ENCODE data around the gene XPNPEP1.

XPNPEP1 gene

GRCh38 chr10:109861081-109861480, 62.2 kb downstream of the XPNPEP1 start:
- DNase-seq (ENCODE audit: insufficient read length, low spot score) (no peak), FAIRE-seq (no peak)

GRCh38 chr10:109859221-109859620, 64.1 kb downstream of the XPNPEP1 start:
- DNase-seq (ENCODE audit: insufficient read length, low spot score) = no peak
- no peak for TF ChIP-seq TAF1 (IDR thresholded peaks at IDR 0.05; ENCODE audit: low read depth, low read length)
- no peak for TF ChIP-seq PAX5 (IDR thresholded peaks at IDR 0.05; ENCODE audit: insufficient read depth, low read length, severe bottlenecking)
- no peak for TF ChIP-seq SPI1 (IDR thresholded peaks at IDR 0.05; ENCODE audit: low read depth, low read length)
- TF ChIP-seq POU2F2 (IDR thresholded peaks at IDR 0.05; ENCODE audit: low read depth, low read length) = no peak
- TF ChIP-seq POLR2AphosphoS5 (IDR thresholded peaks at IDR 0.05; ENCODE audit: low read depth, low read length) = no peak
- no peak for TF ChIP-seq POLR2A (IDR thresholded peaks at IDR 0.05; ENCODE audit: low read depth, low read length)
- FAIRE-seq = no peak

More at GRCh38 chr10:109861081-109861480, 62.2 kb downstream of the XPNPEP1 start:
- TF ChIP-seq TAF1 (IDR thresholded peaks at IDR 0.05; ENCODE audit: low read depth, low read length) (no peak), SPI1 (IDR thresholded peaks at IDR 0.05; ENCODE audit: low read depth, low read length) (no peak), POLR2A (IDR thresholded peaks at IDR 0.05; ENCODE audit: low read depth, low read length) (no peak), PAX5 (IDR thresholded peaks at IDR 0.05; ENCODE audit: insufficient read depth, low read length, severe bottlenecking) (no peak), POLR2AphosphoS5 (IDR thresholded peaks at IDR 0.05; ENCODE audit: low read depth, low read length) (no peak), POU2F2 (IDR thresholded peaks at IDR 0.05; ENCODE audit: low read depth, low read length) (no peak)

- FAIRE-seq (no peak), DNase-seq (ENCODE audit: insufficient read length, low spot score) (no peak)
- TF ChIP-seq TAF1 (IDR thresholded peaks at IDR 0.05; ENCODE audit: low read depth, low read length) (no peak), POLR2AphosphoS5 (IDR thresholded peaks at IDR 0.05; ENCODE audit: low read depth, low read length) (no peak), PAX5 (IDR thresholded peaks at IDR 0.05; ENCODE audit: insufficient read depth, low read length, severe bottlenecking) (no peak), POU2F2 (IDR thresholded peaks at IDR 0.05; ENCODE audit: low read depth, low read length) (no peak), POLR2A (IDR thresholded peaks at IDR 0.05; ENCODE audit: low read depth, low read length) (no peak), SPI1 (IDR thresholded peaks at IDR 0.05; ENCODE audit: low read depth, low read length) (no peak)
These were observed 67.6 kb downstream of the XPNPEP1 start for GRCh38 chr10:109855746-109856145.

DNA sequence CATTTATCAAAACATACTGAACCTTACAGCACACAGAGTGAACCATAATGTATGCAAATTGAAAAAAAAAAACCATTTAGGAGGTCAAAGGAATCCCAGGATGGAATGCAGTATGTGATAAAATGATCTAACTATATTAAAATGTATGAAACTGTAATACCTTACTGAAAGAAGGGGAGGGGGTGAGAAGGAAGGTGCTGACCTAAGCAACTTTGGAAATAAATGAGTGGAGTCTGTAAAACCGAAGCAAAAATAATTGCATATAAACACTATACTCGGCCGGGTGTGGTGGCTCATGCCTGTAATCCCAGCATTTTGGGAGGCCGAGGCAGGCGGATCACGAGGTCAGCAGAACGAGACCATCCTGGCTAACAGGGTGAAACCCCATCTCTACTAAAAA, 69.4 kb downstream of the XPNPEP1 start:
- TF ChIP-seq TAF1 (IDR thresholded peaks at IDR 0.05; ENCODE audit: low read depth, low read length) = no peak
- DNase-seq (ENCODE audit: insufficient read length, low spot score) = no peak
- FAIRE-seq = no peak

GRCh38 chr10:109852475-109853037, 70.8 kb downstream of the XPNPEP1 start:
- TF ChIP-seq SPI1 (IDR thresholded peaks at IDR 0.05; ENCODE audit: low read depth, low read length) = no peak
- no peak for TF ChIP-seq POU2F2 (IDR thresholded peaks at IDR 0.05; ENCODE audit: low read depth, low read length)
- TF ChIP-seq PAX5 (IDR thresholded peaks at IDR 0.05; ENCODE audit: insufficient read depth, low read length, severe bottlenecking) = no peak
- TF ChIP-seq POLR2AphosphoS5 (IDR thresholded peaks at IDR 0.05; ENCODE audit: low read depth, low read length) = no peak
- no peak for TF ChIP-seq TAF1 (IDR thresholded peaks at IDR 0.05; ENCODE audit: low read depth, low read length)
- TF ChIP-seq POLR2A (IDR thresholded peaks at IDR 0.05; ENCODE audit: low read depth, low read length) = no peak
- peak; percentile 53 for DNase-seq (ENCODE audit: insufficient read length, low spot score)
- peak; percentile 98 for FAIRE-seq

DNA sequence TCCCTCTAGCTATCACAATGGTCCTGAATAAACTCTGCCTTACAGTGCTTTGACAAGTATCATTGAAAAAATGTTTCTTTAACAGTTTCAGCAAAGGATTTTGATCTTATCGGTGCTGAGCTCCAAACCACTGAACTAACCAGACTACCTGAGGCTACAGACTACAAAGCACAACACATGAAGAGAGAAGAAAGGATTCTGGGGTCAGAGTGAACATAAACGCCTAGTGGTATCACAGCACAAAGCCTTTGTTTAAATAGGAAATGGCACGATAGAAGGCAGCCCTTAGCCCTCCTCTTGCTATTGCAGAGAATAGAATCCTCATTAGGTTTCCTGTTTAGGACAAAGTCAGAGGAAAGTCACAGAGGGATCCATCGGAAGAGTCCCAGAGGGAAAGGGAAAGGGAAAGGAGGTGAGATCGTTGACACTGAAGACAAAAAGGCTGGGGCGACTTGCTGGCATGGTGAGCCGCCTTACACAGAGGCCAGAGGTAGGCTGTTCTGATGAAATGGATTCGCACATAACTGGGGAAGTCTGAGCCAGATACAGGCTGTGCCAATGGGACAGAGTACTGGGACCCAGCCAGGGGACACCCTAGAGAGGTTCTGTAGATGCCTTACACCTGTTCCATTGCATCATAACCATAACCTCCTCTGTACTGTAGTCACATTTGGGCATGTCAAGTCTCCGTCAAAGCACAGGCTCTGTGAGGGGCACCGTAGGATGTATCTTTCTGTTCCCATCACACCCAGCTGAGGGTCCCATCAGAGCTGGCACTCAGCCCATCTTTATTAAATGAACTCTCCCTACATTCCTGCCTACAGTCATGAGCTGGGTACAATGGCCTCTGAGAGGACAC, 71.5 kb downstream of the XPNPEP1 start:
- FAIRE-seq (no peak), DNase-seq (ENCODE audit: insufficient read length, low spot score) (no peak)
- TF ChIP-seq POLR2AphosphoS5 (IDR thresholded peaks at IDR 0.05; ENCODE audit: low read depth, low read length) (no peak), SPI1 (IDR thresholded peaks at IDR 0.05; ENCODE audit: low read depth, low read length) (no peak), POU2F2 (IDR thresholded peaks at IDR 0.05; ENCODE audit: low read depth, low read length) (no peak), POLR2A (IDR thresholded peaks at IDR 0.05; ENCODE audit: low read depth, low read length) (no peak), PAX5 (IDR thresholded peaks at IDR 0.05; ENCODE audit: insufficient read depth, low read length, severe bottlenecking) (no peak), TAF1 (IDR thresholded peaks at IDR 0.05; ENCODE audit: low read depth, low read length) (no peak)

- DNase-seq (ENCODE audit: insufficient read length, low spot score) = no peak
- no peak for FAIRE-seq
- TF ChIP-seq PAX5 (IDR thresholded peaks at IDR 0.05; ENCODE audit: insufficient read depth, low read length, severe bottlenecking) (no peak), TAF1 (IDR thresholded peaks at IDR 0.05; ENCODE audit: low read depth, low read length) (no peak), POU2F2 (IDR thresholded peaks at IDR 0.05; ENCODE audit: low read depth, low read length) (no peak), SPI1 (IDR thresholded peaks at IDR 0.05; ENCODE audit: low read depth, low read length) (no peak), POLR2AphosphoS5 (IDR thresholded peaks at IDR 0.05; ENCODE audit: low read depth, low read length) (no peak), POLR2A (IDR thresholded peaks at IDR 0.05; ENCODE audit: low read depth, low read length) (no peak)
These were observed 76.5 kb downstream of the XPNPEP1 start for GRCh38 chr10:109846832-109847231.

DNA sequence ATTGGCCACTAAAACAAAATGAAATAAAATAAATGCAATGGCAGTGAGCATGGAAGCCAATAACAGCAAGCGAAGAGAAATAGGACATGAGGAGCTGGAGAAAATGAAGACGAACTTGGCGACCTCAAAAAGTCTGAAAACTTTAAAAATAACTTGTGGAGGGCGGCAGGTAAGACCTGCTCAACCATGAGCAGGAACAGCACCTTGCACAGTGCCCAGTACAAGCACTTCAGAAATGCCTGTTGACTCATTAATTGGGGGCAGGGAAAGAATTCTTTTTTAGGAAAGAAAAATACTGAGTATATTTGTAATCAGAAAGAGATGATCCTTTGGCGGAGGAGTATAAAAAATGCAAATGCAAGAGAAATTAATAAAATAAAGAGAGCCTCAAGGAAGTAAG, 78.0 kb downstream of the XPNPEP1 start:
- FAIRE-seq = no peak
- no peak for DNase-seq (ENCODE audit: insufficient read length, low spot score)

GRCh38 chr10:109838592-109839244, 84.6 kb downstream of the XPNPEP1 start:
- TF ChIP-seq SPI1 (IDR thresholded peaks at IDR 0.05; ENCODE audit: low read depth, low read length) (no peak), POLR2AphosphoS5 (IDR thresholded peaks at IDR 0.05; ENCODE audit: low read depth, low read length) (no peak)
- no peak for FAIRE-seq
- no peak for DNase-seq (ENCODE audit: insufficient read length, low spot score)

More for the DNA sequence above, 78.0 kb downstream of the XPNPEP1 start:
- no peak for TF ChIP-seq PAX5 (IDR thresholded peaks at IDR 0.05; ENCODE audit: insufficient read depth, low read length, severe bottlenecking)
- no peak for TF ChIP-seq POLR2A (IDR thresholded peaks at IDR 0.05; ENCODE audit: low read depth, low read length)
- no peak for TF ChIP-seq TAF1 (IDR thresholded peaks at IDR 0.05; ENCODE audit: low read depth, low read length)
- TF ChIP-seq POU2F2 (IDR thresholded peaks at IDR 0.05; ENCODE audit: low read depth, low read length) = no peak
- no peak for TF ChIP-seq SPI1 (IDR thresholded peaks at IDR 0.05; ENCODE audit: low read depth, low read length)
- no peak for TF ChIP-seq POLR2AphosphoS5 (IDR thresholded peaks at IDR 0.05; ENCODE audit: low read depth, low read length)
